ENCODE data around the gene PYGM. TPM values are rescaled to one million over a fixed set of nuclear protein-coding genes. Genes with fewer than 3 reads are reported as not detected.

Gene PYGM
- total RNA-seq, 2 experiments from 2014 or later, result 2.2 TPM

GRCh38 chr11:64714666-64715065 is 45.1 kb downstream of the PYGM start:
- H3K27ac ChIP-seq (ENCODE audit: low read depth, low read length, poor library complexity, severe bottlenecking), result no peak overlapping the region
- no peak for DNase-seq (ENCODE audit: low spot score)
- no peak for TF ChIP-seq CTCF (conservative IDR thresholded peaks at IDR 0.05; ENCODE audit: low read length)
- no peak for TF ChIP-seq EZH2phosphoT487 (IDR thresholded peaks at IDR 0.05; ENCODE audit: borderline replicate concordance, low read depth, low read length)
- no peaks in the 10 kb centered on the region for H3K79me2 ChIP-seq (ENCODE audit: insufficient read depth, low read depth, low read length)
- POLR2A ChIA-PET, result interaction anchor here (0.7 kb wide), 1 partner anchor 8 kb away, joined by 3 read pairs; no protein-coding TSS in a partner anchor
- CTCF ChIA-PET (ENCODE audit: unreplicated experiment), result no interaction called here
- intact Hi-C loops (cut with micrococcal nuclease; ENCODE audit: unreplicated experiment), result no loop called here
- no TSS peak for BruUV-seq (replicated peaks)
- no peaks in the 10 kb centered on the region for H4K20me1 ChIP-seq (ENCODE audit: insufficient read depth, low read length)
- H3K9me2 ChIP-seq (ENCODE audit: insufficient read depth, low read length), result no peaks in the 10 kb centered on the region
- no peaks in the 10 kb centered on the region for H3K9me3 ChIP-seq (ENCODE audit: low read length)
- H3K4me2 ChIP-seq (ENCODE audit: low read length), result no peak overlapping the region
- peaks cover 4% of the 10 kb centered on the region for H3K4me1 ChIP-seq (ENCODE audit: insufficient read depth, low read length, poor library complexity, severe bottlenecking)
- H3K4me3 ChIP-seq (ENCODE audit: low read depth, low read length, poor library complexity, severe bottlenecking), result no peak overlapping the region
- H3K36me3 ChIP-seq (ENCODE audit: insufficient read depth, low read length), result no peaks in the 10 kb centered on the region
- H2AFZ ChIP-seq (ENCODE audit: low read length), result no peak overlapping the region

DNA sequence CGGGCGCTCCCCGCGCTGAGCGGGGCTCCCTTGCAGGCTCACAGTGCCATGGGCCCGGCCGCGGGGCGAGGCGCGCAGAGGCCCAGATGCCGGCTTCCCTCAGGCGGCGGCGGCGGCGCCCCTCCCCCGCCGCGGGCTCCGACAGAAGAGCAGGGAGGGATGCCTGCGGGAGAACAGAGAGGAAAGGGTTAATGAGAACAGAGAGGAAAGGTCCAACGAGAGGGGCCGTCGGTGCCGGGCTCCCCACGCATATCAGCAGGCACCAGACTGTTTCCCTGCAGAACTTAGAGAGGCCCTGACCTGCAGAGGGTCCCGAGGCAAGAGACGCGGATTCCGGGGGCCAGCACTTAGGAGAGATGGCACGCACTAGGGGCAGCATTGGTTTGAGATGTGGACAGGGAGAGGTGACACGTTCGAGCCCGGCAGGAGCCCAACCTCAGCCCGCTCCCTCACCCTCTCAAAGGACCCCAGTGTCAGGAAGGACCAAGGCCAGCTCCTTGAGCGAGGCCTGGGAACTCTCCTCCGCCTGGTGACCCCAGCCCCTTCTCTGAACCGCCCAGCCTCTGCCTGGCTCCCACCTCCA is 45.9 kb downstream of the PYGM start:
- no TSS peak for BruUV-seq (replicated peaks)
- CTCF ChIA-PET (ENCODE audit: unreplicated experiment), result no interaction called here
- H3K4me2 ChIP-seq (ENCODE audit: low read length), result no peak overlapping the region

More for the DNA sequence above, 45.9 kb downstream of the PYGM start:
- Histone ChIP-seq H3K4me3 (ENCODE audit: low read depth, low read length, poor library complexity, severe bottlenecking) (no peak overlapping the region), H3K27ac (ENCODE audit: low read depth, low read length, poor library complexity, severe bottlenecking) (no peak overlapping the region), H3K79me2 (ENCODE audit: insufficient read depth, low read depth, low read length) (no peaks in the 10 kb centered on the region), H2AFZ (ENCODE audit: low read length) (no peak overlapping the region), H3K9me2 (ENCODE audit: insufficient read depth, low read length) (no peaks in the 10 kb centered on the region), H3K4me1 (ENCODE audit: insufficient read depth, low read length, poor library complexity, severe bottlenecking) (peaks cover 4% of the 10 kb centered on the region), H3K36me3 (ENCODE audit: insufficient read depth, low read length) (no peaks in the 10 kb centered on the region), H4K20me1 (ENCODE audit: insufficient read depth, low read length) (no peaks in the 10 kb centered on the region), H3K9me3 (ENCODE audit: low read length) (no peaks in the 10 kb centered on the region)
- intact Hi-C loops (cut with micrococcal nuclease; ENCODE audit: unreplicated experiment), result no loop called here
- no peak for TF ChIP-seq EZH2phosphoT487 (IDR thresholded peaks at IDR 0.05; ENCODE audit: borderline replicate concordance, low read depth, low read length)
- TF ChIP-seq CTCF (conservative IDR thresholded peaks at IDR 0.05; ENCODE audit: low read length), result no peak
- DNase-seq (ENCODE audit: low spot score), result no peak
- POLR2A ChIA-PET, result no interaction called here

All from OCI-LY7 (cell line).